GM12891 (cell line): Measurements from ENCODE around the gene CTBS.

Experiments used
- DNase-seq: peaks from one replicate; pipeline ENCODE4 v3.0.0; 2011; ENCODE audit warnings: low spot score; ENCODE audit not compliant: insufficient read length
- FAIRE-seq: peaks from 2 replicates; lab custom pipeline; 2011; peaks lifted over from hg19 to GRCh38; lab: Jason Lieb, UNC
- PAX5 ChIP-seq: IDR thresholded peaks from 2 replicates; pipeline ENCODE4 v1.6.1; 2011; ENCODE audit warnings: low read length, moderate library complexity, mild to moderate bottlenecking; ENCODE audit not compliant: insufficient read depth, severe bottlenecking
- POLR2A ChIP-seq: IDR thresholded peaks from 2 replicates; pipeline ENCODE4 v1.6.1; 2011; ENCODE audit warnings: low read depth, low read length, control low read depth
- POLR2AphosphoS5 ChIP-seq: IDR thresholded peaks from 2 replicates; pipeline ENCODE4 v1.6.1; 2011; ENCODE audit warnings: low read depth, low read length, control low read depth
- POU2F2 ChIP-seq: IDR thresholded peaks from 2 replicates; pipeline ENCODE4 v1.6.1; 2011; ENCODE audit warnings: low read depth, mild to moderate bottlenecking, control low read depth, low read length, moderate library complexity
- SPI1 ChIP-seq: IDR thresholded peaks from 2 replicates; pipeline ENCODE4 v1.6.1; 2011; ENCODE audit warnings: low read depth, low read length, control low read depth
- TAF1 ChIP-seq: IDR thresholded peaks from 2 replicates; pipeline ENCODE4 v1.6.1; 2011; ENCODE audit warnings: low read depth, low read length, control low read depth

Gene CTBS

GRCh38 chr1:84584126-84584525 lies 9.9 kb upstream of the CTBS start:
- FAIRE-seq (no peak), DNase-seq (no peak)
- TF ChIP-seq SPI1 (no peak), PAX5 (no peak), POLR2A (no peak), POU2F2 (no peak), TAF1 (no peak), POLR2AphosphoS5 (no peak)

DNA sequence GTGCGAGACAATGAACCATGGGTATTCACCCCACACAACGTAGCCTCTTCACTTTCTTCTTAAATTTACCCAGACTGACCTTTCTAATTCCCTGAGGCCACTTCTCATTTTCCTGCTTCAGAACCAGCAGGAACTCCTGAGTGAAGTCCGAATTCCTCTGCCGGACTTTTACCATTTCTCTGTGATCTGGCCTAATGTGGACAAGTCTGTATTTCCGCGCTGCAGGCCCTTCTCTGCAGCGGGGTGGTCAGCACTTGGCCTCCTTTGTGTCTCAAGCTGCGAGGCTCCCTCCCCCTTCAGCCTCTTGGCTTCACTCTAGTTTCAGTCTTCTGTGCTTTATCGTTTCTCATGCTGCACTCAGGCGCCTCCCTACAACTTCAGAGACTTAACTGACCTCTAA lies 9.4 kb upstream of the CTBS start:
- DNase-seq (no peak), FAIRE-seq (no peak)
- TF ChIP-seq POLR2A: no peak
- no peak for TF ChIP-seq POU2F2
- no peak for TF ChIP-seq SPI1
- TF ChIP-seq PAX5: no peak
- no peak for TF ChIP-seq POLR2AphosphoS5
- no peak for TF ChIP-seq TAF1

DNA sequence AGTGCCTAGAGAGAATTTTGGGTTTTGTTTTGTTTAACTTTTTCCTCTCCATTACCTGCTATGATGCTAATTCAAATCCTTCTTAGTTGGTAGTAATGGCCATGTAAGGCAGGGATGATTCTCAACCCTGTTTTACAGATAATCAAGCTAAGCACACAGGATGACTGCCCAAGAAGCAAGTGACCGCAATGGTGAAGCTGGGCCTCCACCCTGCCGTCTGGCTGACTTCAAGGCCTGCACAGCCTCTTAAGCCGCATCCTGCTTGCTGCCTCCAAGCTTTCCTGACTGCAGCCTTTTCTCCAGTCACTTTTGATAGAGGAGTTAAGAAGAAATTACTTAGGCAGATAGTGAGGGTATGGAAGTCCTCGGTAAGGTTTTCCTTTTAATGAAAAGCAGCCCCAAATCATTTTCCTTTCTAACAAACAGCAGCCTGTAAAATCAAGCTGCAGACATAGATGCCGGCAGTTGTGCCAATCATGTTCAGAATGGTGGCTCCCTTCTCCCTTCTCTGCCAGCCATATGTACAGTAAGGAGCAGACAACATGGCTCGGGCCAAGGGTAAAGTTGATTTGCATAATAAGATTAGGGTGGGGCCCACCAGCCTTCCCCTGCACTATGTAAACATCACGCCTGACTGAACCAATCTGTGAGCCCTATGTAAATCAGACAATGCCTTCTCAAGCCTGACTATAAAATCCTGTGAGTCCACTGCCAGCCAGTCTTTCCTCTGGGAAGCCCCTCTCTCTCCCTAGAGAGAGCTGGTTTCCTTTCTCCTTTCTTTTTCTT lies 8.8 kb upstream of the CTBS start:
- FAIRE-seq (no peak), DNase-seq (no peak)
- TF ChIP-seq POLR2AphosphoS5 (no peak), POU2F2 (peak; percentile 58; the same call in 1 of the 2 replicates), TAF1 (no peak)

DNA sequence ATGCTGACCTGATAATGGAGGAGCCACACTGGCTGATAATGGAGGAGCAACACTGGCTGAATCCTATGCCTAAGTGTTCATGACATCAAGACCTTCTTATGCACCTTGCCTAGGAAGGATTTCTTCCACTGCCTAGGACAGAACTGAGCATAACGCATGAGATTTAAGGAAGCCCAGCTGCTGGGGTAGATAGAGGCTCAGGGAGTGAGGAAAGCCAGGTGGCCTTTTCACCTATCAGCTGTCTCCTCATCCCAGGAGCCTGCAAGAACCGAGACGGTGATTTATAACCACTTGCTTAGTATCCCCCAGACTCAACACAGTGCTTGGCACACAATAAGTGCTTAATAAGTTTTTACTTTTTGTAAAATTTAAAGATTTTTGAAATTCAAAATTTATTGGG lies 7.4 kb upstream of the CTBS start:
- FAIRE-seq (no peak), DNase-seq (no peak)
- TF ChIP-seq POLR2AphosphoS5: no peak
- no peak for TF ChIP-seq PAX5

- FAIRE-seq (no peak), DNase-seq (no peak)
Observed at GRCh38 chr1:84574936-84575335, 696 bp upstream of the CTBS start.

GRCh38 chr1:84573481-84573966 lies 716 bp downstream of the CTBS start:
- no peak for DNase-seq
- no peak for FAIRE-seq
- TF ChIP-seq POLR2A (no peak), SPI1 (no peak), POU2F2 (no peak), POLR2AphosphoS5 (no peak), PAX5 (no peak)

More at GRCh38 chr1:84574936-84575335, 696 bp upstream of the CTBS start:
- TF ChIP-seq PAX5 (no peak), POU2F2 (no peak), POLR2AphosphoS5 (no peak), TAF1 (no peak), POLR2A (no peak), SPI1 (no peak)

- FAIRE-seq (no peak), DNase-seq (no peak)
- no peak for TF ChIP-seq POU2F2
- no peak for TF ChIP-seq TAF1
- TF ChIP-seq POLR2A: no peak
Observed at GRCh38 chr1:84571150-84571535, 3.1 kb downstream of the CTBS start.

- DNase-seq: no peak
- no peak for FAIRE-seq
- TF ChIP-seq TAF1: no peak
- TF ChIP-seq POLR2AphosphoS5: no peak
- TF ChIP-seq SPI1: no peak
Observed at GRCh38 chr1:84570436-84571149, 3.6 kb downstream of the CTBS start.

- TF ChIP-seq POLR2A: no peak
- TF ChIP-seq POU2F2: no peak
- TF ChIP-seq PAX5: no peak
- no peak for TF ChIP-seq POLR2AphosphoS5
- TF ChIP-seq SPI1: no peak
- TF ChIP-seq TAF1: no peak
- DNase-seq (no peak), FAIRE-seq (peak; percentile 47)
Observed at GRCh38 chr1:84569216-84569615, 5.0 kb downstream of the CTBS start.

- TF ChIP-seq TAF1 (no peak), POLR2AphosphoS5 (no peak), PAX5 (no peak), POU2F2 (no peak), SPI1 (no peak), POLR2A (no peak)
- FAIRE-seq (no peak), DNase-seq (no peak)
Observed at GRCh38 chr1:84550826-84551225, 23.4 kb downstream of the CTBS start.
